ENCODE measurements around the gene AMZ2. TPM values are rescaled to one million over a fixed set of nuclear protein-coding genes. Genes with fewer than 3 reads are reported as not detected.

Gene AMZ2
- total RNA-seq, 4 donors from 2014 or later: 26.9 to 60.9 (median 35.1) TPM

DNA sequence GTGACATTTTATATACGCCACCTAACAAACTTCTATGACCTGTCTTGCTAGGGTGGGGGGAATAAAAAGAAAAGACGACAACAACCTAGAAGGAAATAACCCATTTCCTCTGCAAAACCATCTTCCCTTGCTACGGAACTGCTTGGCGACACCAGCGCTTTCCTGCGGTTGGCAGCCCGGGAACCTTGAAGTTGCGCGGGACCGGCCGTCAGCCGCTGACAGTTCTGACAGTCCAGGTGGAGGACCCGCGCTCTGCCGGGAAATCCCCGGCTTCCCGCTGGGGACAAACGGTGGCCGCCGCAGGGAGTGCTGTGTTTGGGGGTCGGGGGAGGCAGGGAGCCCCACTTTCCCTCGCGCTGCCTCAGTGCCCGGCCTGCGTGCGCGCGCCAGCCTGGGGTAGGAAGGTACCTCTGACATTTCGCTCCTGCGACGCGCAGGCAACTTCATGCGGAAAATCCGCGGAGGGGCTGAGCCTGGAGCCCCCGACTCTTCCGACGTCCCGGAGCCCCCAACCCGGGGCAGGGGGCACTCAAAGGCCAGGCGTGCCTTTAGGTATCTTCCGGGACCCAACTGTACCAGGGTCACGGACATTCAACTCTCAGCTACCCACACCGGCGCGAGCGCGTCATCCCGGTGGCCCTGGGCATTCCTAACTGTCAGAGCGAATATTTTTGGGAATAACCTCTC lies 42.6 kb downstream of the AMZ2 start:
- DNase-seq: no peak
- H3K36me3 ChIP-seq: no peaks in the 10 kb centered on the region
- H3K4me1 ChIP-seq: peaks cover 0 to 16% of the 10 kb centered on the region in 2 donors
- no peak overlapping the region for H3K27ac ChIP-seq
- H3K27me3 ChIP-seq: no peaks in the 10 kb centered on the region
- TF ChIP-seq CTCF (IDR thresholded peaks at IDR 0.05) (no peak), POLR2A (IDR thresholded peaks at IDR 0.05) (no peak)
- H3K4me3 ChIP-seq: peak overlapping the region; percentile 33 to 65
- H3K9me3 ChIP-seq: no peaks in the 10 kb centered on the region
- intact Hi-C loops (cut with DNase I; ENCODE audit: low total_unique reads): no loop called here

GRCh38 chr17:68290955-68291835 lies 43.4 kb downstream of the AMZ2 start, which contains the start of the genes ARSG and SLC16A6:
TSS of gene ARSG (plus strand) at chr17:68291495. CDS start at chr17:68307494, 15,999 bp downstream.
TSS of gene SLC16A6 (minus strand) at chr17:68291127. CDS start at chr17:68278320, 12,807 bp downstream.
- H3K27ac ChIP-seq: peak within 1 kb of the TSS; percentile 29 to 51
- peaks cover 0 to 16% of the 10 kb centered on the region in 2 donors for H3K4me1 ChIP-seq
- no peaks in the 10 kb centered on the region for H3K36me3 ChIP-seq
- intact Hi-C loops (cut with DNase I; ENCODE audit: low total_unique reads): no loop called here
- H3K27me3 ChIP-seq: no peaks in the 10 kb centered on the region
- no peaks in the 10 kb centered on the region for H3K9me3 ChIP-seq
- peak in 1 of 2 donors; percentile 48 for DNase-seq
- H3K4me3 ChIP-seq: peak within 1 kb of the TSS; percentile 33 to 65
- no peak for TF ChIP-seq POLR2A (IDR thresholded peaks at IDR 0.05)
- TF ChIP-seq CTCF (IDR thresholded peaks at IDR 0.05): no peak

- Histone ChIP-seq H3K9me3 (no peaks in the 10 kb centered on the region), H3K4me1 (peaks cover 0 to 16% of the 10 kb centered on the region in 2 donors), H3K27me3 (no peaks in the 10 kb centered on the region), H3K27ac (peak overlapping the region; percentile 29 to 51), H3K36me3 (no peaks in the 10 kb centered on the region), H3K4me3 (peak overlapping the region; percentile 33 to 65)
- intact Hi-C loops (cut with DNase I; ENCODE audit: low total_unique reads): no loop called here
- peak; percentile 28 to 54 for DNase-seq
- TF ChIP-seq CTCF (IDR thresholded peaks at IDR 0.05) (no peak), POLR2A (IDR thresholded peaks at IDR 0.05) (peak in 1 of 2 donors; percentile 31)
These were observed 44.2 kb downstream of the AMZ2 start for GRCh38 chr17:68291836-68292688.

DNA sequence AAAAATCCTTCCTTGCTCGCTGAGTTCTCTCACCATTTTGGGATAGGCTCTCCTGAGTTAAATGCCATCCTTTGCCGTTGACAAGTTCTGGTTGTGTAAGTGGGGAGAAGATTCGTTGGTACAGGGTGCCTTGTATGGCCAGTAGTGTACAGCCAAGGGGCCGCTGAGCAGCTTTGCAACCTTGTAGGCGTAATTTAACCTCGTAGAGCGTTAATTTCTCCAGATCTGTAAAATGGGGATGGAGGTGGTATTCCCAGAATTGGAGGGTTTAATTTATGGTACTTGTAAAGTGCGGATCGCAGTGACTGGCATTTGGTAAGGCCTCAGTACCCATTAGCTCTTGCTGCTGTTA lies 44.8 kb downstream of the AMZ2 start:
- intact Hi-C loops (cut with DNase I; ENCODE audit: low total_unique reads): no loop called here
- no peaks in the 10 kb centered on the region for H3K27me3 ChIP-seq
- no peak overlapping the region for H3K4me3 ChIP-seq
- no peaks in the 10 kb centered on the region for H3K9me3 ChIP-seq
- no peaks in the 10 kb centered on the region for H3K36me3 ChIP-seq
- H3K27ac ChIP-seq: no peak overlapping the region
- DNase-seq: no peak
- peaks cover 0 to 16% of the 10 kb centered on the region in 2 donors for H3K4me1 ChIP-seq
- TF ChIP-seq CTCF (IDR thresholded peaks at IDR 0.05) (no peak), POLR2A (IDR thresholded peaks at IDR 0.05) (no peak)

All from uterus (tissue), 4 donors.